ENCODE measurements around the gene WDR31. TPM values are rescaled to one million over a fixed set of nuclear protein-coding genes. Genes with fewer than 3 reads are reported as not detected.

WDR31 gene
- total RNA-seq, 1 donor from 2014 or later, result 3.6 TPM

DNA sequence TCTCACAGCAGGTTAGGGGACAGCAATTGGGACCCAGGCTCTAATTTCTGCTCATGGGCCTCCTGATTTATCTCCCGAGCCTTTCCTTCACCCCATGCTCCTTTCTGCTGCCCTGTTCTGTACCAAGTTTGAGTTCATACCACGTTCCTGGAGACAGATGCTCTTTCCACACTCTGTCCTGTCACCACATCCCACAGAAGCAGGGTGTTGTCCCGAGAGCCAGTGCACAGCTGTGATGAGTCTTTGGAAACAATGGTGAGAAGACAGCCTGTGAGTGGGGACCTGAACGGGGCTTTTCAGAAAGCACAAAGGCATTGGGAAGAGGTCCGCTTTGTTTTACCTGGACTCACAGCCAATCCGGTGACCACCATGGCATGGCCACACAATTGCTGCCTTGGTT lies 17.4 kb downstream of the WDR31 start:
- no peak for DNase-seq (ENCODE audit: low read depth, low spot score)
- no peaks in the 10 kb centered on the region for H3K36me3 Mint-ChIP-seq (ENCODE audit: low read depth)
- TF ChIP-seq, protein P1, sequence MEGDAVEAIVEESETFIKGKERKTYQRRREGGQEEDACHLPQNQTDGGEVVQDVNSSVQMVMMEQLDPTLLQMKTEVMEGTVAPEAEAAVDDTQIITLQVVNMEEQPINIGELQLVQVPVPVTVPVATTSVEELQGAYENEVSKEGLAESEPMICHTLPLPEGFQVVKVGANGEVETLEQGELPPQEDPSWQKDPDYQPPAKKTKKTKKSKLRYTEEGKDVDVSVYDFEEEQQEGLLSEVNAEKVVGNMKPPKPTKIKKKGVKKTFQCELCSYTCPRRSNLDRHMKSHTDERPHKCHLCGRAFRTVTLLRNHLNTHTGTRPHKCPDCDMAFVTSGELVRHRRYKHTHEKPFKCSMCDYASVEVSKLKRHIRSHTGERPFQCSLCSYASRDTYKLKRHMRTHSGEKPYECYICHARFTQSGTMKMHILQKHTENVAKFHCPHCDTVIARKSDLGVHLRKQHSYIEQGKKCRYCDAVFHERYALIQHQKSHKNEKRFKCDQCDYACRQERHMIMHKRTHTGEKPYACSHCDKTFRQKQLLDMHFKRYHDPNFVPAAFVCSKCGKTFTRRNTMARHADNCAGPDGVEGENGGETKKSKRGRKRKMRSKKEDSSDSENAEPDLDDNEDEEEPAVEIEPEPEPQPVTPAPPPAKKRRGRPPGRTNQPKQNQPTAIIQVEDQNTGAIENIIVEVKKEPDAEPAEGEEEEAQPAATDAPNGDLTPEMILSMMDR (conservative IDR thresholded peaks at IDR 0.05), result no peak
- no peak overlapping the region for H3K4me3 Mint-ChIP-seq
- no peaks in the 10 kb centered on the region for H3K4me1 Mint-ChIP-seq
- no peaks in the 10 kb centered on the region for H3K27me3 Mint-ChIP-seq (ENCODE audit: low read depth)
- no peaks in the 10 kb centered on the region for H3K9me3 Mint-ChIP-seq
- no peak overlapping the region for H3K27ac Mint-ChIP-seq (ENCODE audit: unreplicated experiment)

DNA sequence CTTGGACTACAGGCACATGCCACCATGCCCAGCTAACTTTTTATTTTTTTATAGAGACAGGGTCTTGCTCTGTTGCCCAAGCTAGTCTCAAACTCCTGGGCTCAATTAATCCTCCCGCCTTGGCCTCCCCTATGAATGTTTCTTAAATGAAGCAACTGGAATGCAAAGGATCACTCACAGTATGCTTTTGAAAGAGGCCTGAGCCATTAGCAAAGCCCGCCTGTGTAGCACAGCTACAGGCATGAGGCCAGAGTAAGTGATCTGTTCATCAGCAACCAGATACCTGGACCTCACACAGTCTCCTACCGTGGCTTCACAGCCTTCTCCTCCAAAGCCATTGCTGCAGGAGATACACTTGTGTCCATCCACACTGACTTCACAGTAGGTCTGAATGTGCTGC lies 20.0 kb downstream of the WDR31 start:
- Mint-ChIP-seq H3K36me3 (ENCODE audit: low read depth) (no peaks in the 10 kb centered on the region), H3K27ac (ENCODE audit: unreplicated experiment) (no peak overlapping the region), H3K9me3 (no peaks in the 10 kb centered on the region), H3K27me3 (ENCODE audit: low read depth) (no peaks in the 10 kb centered on the region), H3K4me1 (peaks cover 12% of the 10 kb centered on the region), H3K4me3 (no peak overlapping the region)
- no peak for DNase-seq (ENCODE audit: low read depth, low spot score)
- TF ChIP-seq, protein P1 (conservative IDR thresholded peaks at IDR 0.05), result no peak

DNA sequence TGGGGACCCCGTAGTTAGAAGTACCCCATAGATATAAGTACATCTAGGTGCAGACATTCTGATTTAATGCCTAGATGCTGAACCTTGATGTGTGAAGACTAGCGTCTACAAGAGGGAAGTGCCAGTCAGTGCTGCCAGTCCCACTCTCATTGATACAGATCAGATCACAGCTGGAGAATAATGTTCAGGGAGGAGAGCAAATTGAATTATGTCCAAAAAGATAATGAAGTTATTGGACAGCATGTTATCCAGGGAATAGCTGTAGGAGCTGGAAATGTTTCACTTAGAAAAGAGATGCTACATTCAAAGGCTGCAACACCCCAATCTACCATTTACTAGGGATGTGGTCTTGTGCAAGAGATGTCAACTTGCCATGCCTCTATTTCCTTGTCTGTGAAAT lies 21.0 kb downstream of the WDR31 start:
- no peaks in the 10 kb centered on the region for H3K36me3 Mint-ChIP-seq (ENCODE audit: low read depth)
- no peak overlapping the region for H3K4me3 Mint-ChIP-seq
- H3K27ac Mint-ChIP-seq (ENCODE audit: unreplicated experiment), result no peak overlapping the region
- TF ChIP-seq, protein P1 (conservative IDR thresholded peaks at IDR 0.05), result no peak
- no peaks in the 10 kb centered on the region for H3K9me3 Mint-ChIP-seq
- H3K4me1 Mint-ChIP-seq, result peaks cover 12% of the 10 kb centered on the region
- no peak for DNase-seq (ENCODE audit: low read depth, low spot score)
- H3K27me3 Mint-ChIP-seq (ENCODE audit: low read depth), result no peaks in the 10 kb centered on the region

DNA sequence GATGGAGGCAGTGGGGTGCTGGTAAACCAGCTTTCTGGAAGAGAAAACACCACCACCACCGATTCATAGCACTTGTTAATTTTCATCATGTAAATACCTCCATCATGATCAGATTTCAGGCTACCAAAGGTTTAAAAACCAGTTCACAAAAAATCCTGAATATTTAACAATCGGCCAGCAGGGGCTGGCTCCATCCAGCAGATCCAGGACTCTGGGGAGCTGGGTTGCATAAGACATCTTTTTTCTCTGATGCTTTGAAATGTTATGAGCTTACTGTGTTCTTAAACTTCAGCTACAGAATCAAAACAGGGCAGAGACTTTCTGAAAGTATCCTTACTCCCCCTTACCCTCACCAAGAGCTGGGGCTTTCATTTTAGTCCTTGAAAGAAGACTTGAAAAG lies 22.3 kb downstream of the WDR31 start:
- Mint-ChIP-seq H3K27me3 (ENCODE audit: low read depth) (no peaks in the 10 kb centered on the region), H3K4me1 (peaks cover 12% of the 10 kb centered on the region), H3K36me3 (ENCODE audit: low read depth) (no peaks in the 10 kb centered on the region), H3K27ac (ENCODE audit: unreplicated experiment) (no peak overlapping the region), H3K9me3 (no peaks in the 10 kb centered on the region), H3K4me3 (no peak overlapping the region)
- no peak for DNase-seq (ENCODE audit: low read depth, low spot score)
- TF ChIP-seq, protein P1 (conservative IDR thresholded peaks at IDR 0.05), result peak; percentile 33

DNA sequence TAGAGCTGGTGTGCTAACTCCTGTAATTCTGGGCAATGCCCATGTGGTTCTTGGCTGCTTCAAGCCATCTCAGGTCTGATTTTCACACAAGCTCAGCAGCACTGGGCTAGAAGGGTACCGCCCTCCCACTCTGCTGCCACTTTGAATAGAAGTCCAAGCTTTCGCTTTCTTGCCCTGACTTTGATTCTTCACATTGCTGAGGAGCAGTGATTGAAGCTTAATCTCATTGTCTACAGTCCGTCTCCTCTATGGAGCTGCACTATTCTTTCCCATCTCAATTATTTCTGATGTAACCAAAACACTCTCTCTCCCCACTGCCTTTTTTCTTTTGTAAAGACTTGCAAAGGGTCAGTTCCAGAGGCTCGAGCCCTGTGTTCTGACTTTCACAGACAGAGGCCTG lies 24.0 kb downstream of the WDR31 start:
- TF ChIP-seq, protein P1 (conservative IDR thresholded peaks at IDR 0.05), result no peak
- Mint-ChIP-seq H3K9me3 (no peaks in the 10 kb centered on the region), H3K27me3 (ENCODE audit: low read depth) (no peaks in the 10 kb centered on the region), H3K4me3 (no peak overlapping the region), H3K36me3 (ENCODE audit: low read depth) (no peaks in the 10 kb centered on the region), H3K27ac (ENCODE audit: unreplicated experiment) (no peak overlapping the region), H3K4me1 (peaks cover 12% of the 10 kb centered on the region)
- peak; percentile 6 for DNase-seq (ENCODE audit: low read depth, low spot score)

DNA sequence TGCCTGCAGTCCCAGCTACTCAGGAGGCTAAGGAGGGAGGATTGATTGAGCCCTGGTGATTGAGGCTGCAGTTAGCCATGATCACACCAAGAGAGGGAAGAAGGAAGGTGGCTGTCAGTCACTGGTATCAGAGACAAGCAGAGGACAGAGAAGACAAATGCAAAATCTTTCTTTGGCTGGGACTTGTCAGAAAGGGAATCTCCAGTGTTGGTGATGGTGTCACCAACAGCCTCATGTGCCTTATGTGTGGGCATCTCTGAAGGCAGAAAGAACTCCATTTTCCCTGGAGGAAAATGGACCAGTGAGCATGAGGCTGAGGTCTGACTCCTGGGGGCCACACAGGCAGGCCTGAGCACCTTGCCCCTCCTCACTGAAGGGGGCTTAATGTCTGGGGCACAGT lies 24.8 kb downstream of the WDR31 start:
- H3K4me3 Mint-ChIP-seq, result no peak overlapping the region

More for the DNA sequence above, 24.8 kb downstream of the WDR31 start:
- Mint-ChIP-seq H3K27ac (ENCODE audit: unreplicated experiment) (no peak overlapping the region), H3K9me3 (no peaks in the 10 kb centered on the region), H3K4me1 (peaks cover 12% of the 10 kb centered on the region), H3K36me3 (ENCODE audit: low read depth) (no peaks in the 10 kb centered on the region), H3K27me3 (ENCODE audit: low read depth) (no peaks in the 10 kb centered on the region)
- no peak for DNase-seq (ENCODE audit: low read depth, low spot score)
- TF ChIP-seq, protein P1 (conservative IDR thresholded peaks at IDR 0.05), result no peak
